HepG2 (cell line): ENCODE data around the gene DAPK1. TPM values are rescaled to one million over a fixed set of nuclear protein-coding genes. Genes with fewer than 3 reads are reported as not detected.

Experiments used
- ATAC-seq: fragments of 200-7000 bp; cut with Tn5 transposase; 3 replicates; pipeline ENCODE4 v1.9.1; 2020; ENCODE audit warnings: mild to moderate bottlenecking, moderate library complexity
- BruUV-seq: library from RNA; stranded (reverse); fragments of 400-500 nt; replicated peaks from 2 replicates; lab custom pipeline; 2021; lab: Mats Ljungman, UMichigan
- CTCF ChIA-PET: fragments of 300-600 bp; formaldehyde crosslinking; extraction: SDS; loops from one replicate; lab custom pipeline; 2021; ENCODE audit warnings: low total read pairs, inconsistent platforms, low intra/inter-chr PET ratio; lab: Yijun Ruan, JAX
- POLR2A ChIA-PET: fragments of 350-600 bp; sonication (Branson Sonifier 250); formaldehyde crosslinking; loops from one replicate; lab custom pipeline; 2020; ENCODE audit warnings: antibody characterized with exemption, inconsistent platforms; lab: Yijun Ruan, JAX
- DNase-seq: peaks from one replicate; pipeline ENCODE4 v3.0.0-alpha.2; 2015; ENCODE audit warnings: low spot score
- FAIRE-seq: peaks from 3 replicates; lab custom pipeline; 2011; peaks lifted over from hg19 to GRCh38; lab: Jason Lieb, UNC
- H2AFZ ChIP-seq: one replicate; pipeline ENCODE4 v1.6.1; 2011; ENCODE audit warnings: low read length, inconsistent platforms
- H3K27ac ChIP-seq: fragments of 300-600 bp; 3 replicates; pipeline ENCODE4 v1.8.0; 2011; ENCODE audit warnings: mixed run types, mild to moderate bottlenecking, mixed read lengths, low read length, inconsistent platforms; ENCODE audit not compliant: insufficient read depth; ENCODE audit errors: extremely low read length
- H3K27me3 ChIP-seq, 2 experiments: fragments of 200-600 bp in 1 of 2; 2 replicates in 1 of 2; 3 replicates in 1 of 2; pipeline versions ENCODE4 v1.6.0 to v1.8.0; 2011; ENCODE audit warnings: low read length in 2 of 2, mild to moderate bottlenecking in 2 of 2, moderate library complexity in 2 of 2, inconsistent platforms in 1 of 2; ENCODE audit not compliant: insufficient read depth in 2 of 2, control insufficient read depth in 1 of 2
- H3K36me3 ChIP-seq, 2 experiments: fragments of 200-600 bp in 1 of 2; replicated peaks in 1 of 2; 2 replicates in 1 of 2; 3 replicates in 1 of 2; pipeline versions ENCODE4 v1.5.1 to v1.8.0; 2011; ENCODE audit warnings: low read length in 2 of 2, inconsistent platforms in 1 of 2; ENCODE audit not compliant: insufficient read depth in 2 of 2, control insufficient read depth in 1 of 2
- H3K4me1 ChIP-seq: 2 replicates; pipeline ENCODE4 v1.5.1; 2012; ENCODE audit warnings: low read length, inconsistent platforms; ENCODE audit not compliant: insufficient read depth
- H3K4me2 ChIP-seq: 2 replicates; pipeline ENCODE4 v1.6.0; 2011; ENCODE audit warnings: low read depth, low read length, inconsistent platforms
- H3K4me3 ChIP-seq, 3 experiments: fragments of 200-600 bp in 1 of 3; sonication (generic), shearing (Covaris generic) in 1 of 3; replicated peaks in 1 of 3; 2 replicates each; pipeline ENCODE4 v1.5.1; 2011 to 2016; ENCODE audit warnings: low read length in 3 of 3, inconsistent platforms in 2 of 3, low read depth in 2 of 3, mild to moderate bottlenecking in 2 of 3, control low read depth in 1 of 3, mixed read lengths in 1 of 3; ENCODE audit not compliant: insufficient read depth in 1 of 3
- H3K79me2 ChIP-seq: one replicate; pipeline ENCODE4 v1.6.1; 2011; ENCODE audit warnings: low read length, inconsistent platforms; ENCODE audit not compliant: insufficient read depth
- H3K9ac ChIP-seq: 2 replicates; pipeline ENCODE4 v1.6.0; 2011; ENCODE audit warnings: mild to moderate bottlenecking, low read depth, low read length, inconsistent platforms; ENCODE audit not compliant: insufficient read depth
- H3K9me3 ChIP-seq: 2 replicates; pipeline ENCODE4 v1.5.1; 2012; ENCODE audit warnings: mild to moderate bottlenecking, low read length
- H4K20me1 ChIP-seq: 2 replicates; pipeline ENCODE4 v1.6.0; 2011; ENCODE audit warnings: inconsistent platforms, mild to moderate bottlenecking, low read length, moderate library complexity; ENCODE audit not compliant: insufficient read depth
- ESRRA ChIP-seq: sonication (generic); formaldehyde crosslinking; IDR thresholded peaks from 2 replicates; pipeline ENCODE4 v1.5.1; 2020; ENCODE audit warnings: mild to moderate bottlenecking, low read depth, missing genetic modification reagents
- GATA4 ChIP-seq: sonication (generic); IDR thresholded peaks from 2 replicates; pipeline ENCODE4 v1.6.1; 2016; ENCODE audit warnings: antibody characterized with exemption, low read depth, borderline replicate concordance
- HOXA5 ChIP-seq: sonication (generic); formaldehyde crosslinking; IDR thresholded peaks from 2 replicates; pipeline ENCODE4 v1.4.0; 2020; ENCODE audit warnings: missing genetic modification reagents
- KDM1A ChIP-seq: IDR thresholded peaks from 2 replicates; pipeline ENCODE4 v1.6.1; 2016; ENCODE audit warnings: missing compliant biosample characterization
- KDM5A ChIP-seq: fragments of 200-600 bp; sonication (generic); IDR thresholded peaks from 2 replicates; pipeline ENCODE4 v1.7.0; 2018; ENCODE audit warnings: antibody characterized with exemption, mild to moderate bottlenecking, low read length, borderline replicate concordance
- NCOA1 ChIP-seq: sonication (generic); formaldehyde crosslinking; IDR thresholded peaks from 2 replicates; pipeline ENCODE4 v1.9.0; 2021; ENCODE audit warnings: missing genetic modification reagents
- NFRKB ChIP-seq: fragments of 450-650 bp; IDR thresholded peaks from 2 replicates; pipeline ENCODE4 v1.6.1; 2017
- POLR2AphosphoS5 ChIP-seq: IDR thresholded peaks from 2 replicates; pipeline ENCODE4 v1.6.1; 2012; ENCODE audit warnings: low read depth, low read length
- ZMAT3 ChIP-seq: sonication (generic); formaldehyde crosslinking; conservative IDR thresholded peaks from 2 replicates; pipeline ENCODE4 v1.7.0; 2021; ENCODE audit warnings: missing genetic modification reagents
- ZMYM2 ChIP-seq: sonication (generic); formaldehyde crosslinking; IDR thresholded peaks from 2 replicates; pipeline ENCODE4 v1.8.0; 2022; ENCODE audit warnings: mild to moderate bottlenecking, missing genetic modification reagents
- ZNF264 ChIP-seq: sonication (generic); formaldehyde crosslinking; IDR thresholded peaks from 2 replicates; pipeline ENCODE4 v1.4.0; 2020; ENCODE audit warnings: missing genetic modification reagents
- ZNF550 ChIP-seq: sonication (generic); formaldehyde crosslinking; IDR thresholded peaks from 2 replicates; pipeline ENCODE4 v1.4.0; 2020; ENCODE audit warnings: mild to moderate bottlenecking, missing genetic modification reagents, borderline replicate concordance
- ZNF672 ChIP-seq: sonication (generic); formaldehyde crosslinking; IDR thresholded peaks from 2 replicates; pipeline ENCODE4 v1.8.1; 2022; ENCODE audit warnings: missing genetic modification reagents
- WGBS: methylation state at CpG from one replicate; pipeline ENCODE4 v1.1.6; 2017; ENCODE audit warnings: low lambda C conversion rate; 5-methylcytosine and 5-hydroxymethylcytosine counted together
- in situ Hi-C: cut with HindIII; loops from 2 replicates; pipeline ENCODE4 v1.10.0; 2017; ENCODE audit warnings: low pct_unique_long_range_greater_than_20kb; ENCODE audit not compliant: extremely low pct_ligation_motif_present
- intact Hi-C: fragments of 100-400 bp; cut with micrococcal nuclease; formaldehyde crosslinking; loops from one replicate; pipeline ENCODE4 v1.10.0; 2022; ENCODE audit not compliant: unreplicated experiment
- polyA plus RNA-seq, 8 experiments: library from polyadenylated mRNA; depleted of rRNA in 3 of 8; stranded (reverse) in 7 of 8; unstranded in 1 of 8; fragments of >200 nt; fragmentation: Illumina TruSeq in 4 of 8; extraction: Trizol in 4 of 8; gene quantifications; 2 replicates each; pipeline versions ENCODE4 v1.2.1 to v1.2.3, GENCODE V29; 2011 to 2016; ENCODE audit warnings: low read depth in 4 of 8, missing spikeins in 1 of 8, mixed read lengths in 1 of 8; ENCODE audit not compliant: insufficient read depth in 1 of 8
- total RNA-seq, 5 experiments: library from RNA; depleted of rRNA; stranded (reverse); fragments of >200 nt; fragmentation: Illumina TruSeq; extraction: Trizol; gene quantifications; 2 replicates each; pipeline ENCODE4 v1.2.3, GENCODE V29; 2016; ENCODE audit warnings: low read depth in 1 of 5
- TF ChIP-seq, protein P1 (sequence below): sonication (generic); formaldehyde crosslinking; IDR thresholded peaks from 2 replicates; pipeline ENCODE4 v1.4.0; 2020; ENCODE audit warnings: missing genetic modification reagents
- TF ChIP-seq, protein P2 (sequence below): sonication (generic); formaldehyde crosslinking; IDR thresholded peaks from 2 replicates; pipeline ENCODE4 v1.5.0; 2020; ENCODE audit warnings: missing genetic modification reagents

DAPK1 gene
- total and polyA plus RNA-seq, 2 of the 13 experiments (the other 11 are each of a cell fraction or from before 2014, with no cell fraction given): 35.7 to 35.9 TPM

DNA sequence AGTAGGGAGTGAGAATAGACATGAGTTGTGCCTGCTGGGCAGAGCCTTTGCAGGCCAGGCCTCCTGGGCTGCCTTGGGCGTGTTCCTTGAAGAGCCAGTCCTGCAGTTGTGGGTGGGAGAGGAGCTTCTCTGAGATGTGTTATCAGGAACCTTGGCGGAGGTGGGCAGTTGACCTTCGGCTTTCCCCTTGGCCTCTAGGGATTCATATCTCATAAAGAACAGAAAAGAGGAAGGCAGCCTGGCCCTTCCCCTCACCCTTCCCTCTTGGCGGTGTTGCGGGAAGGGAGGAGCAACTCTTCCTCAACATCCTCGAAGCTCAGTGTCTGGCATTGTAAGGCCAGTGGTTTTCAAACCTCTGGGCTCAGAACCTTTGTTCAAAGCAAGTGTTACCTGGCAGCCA is 59.2 kb downstream of the DAPK1 start:
- no peak for DNase-seq
- no TSS peak for BruUV-seq
- Histone ChIP-seq H3K27me3 (no peaks in the 10 kb centered on the region), H3K4me3 (no peak overlapping the region), H3K36me3 (peaks cover 0 to 5% of the 10 kb centered on the region in 2 experiments; a peak in 3 of 5 replicates), H3K9me3 (no peaks in the 10 kb centered on the region), H3K4me2 (no peak overlapping the region), H2AFZ (no peak overlapping the region), H3K27ac (no peak overlapping the region), H4K20me1 (no peaks in the 10 kb centered on the region), H3K9ac (no peak overlapping the region), H3K4me1 (no peaks in the 10 kb centered on the region), H3K79me2 (peaks cover 8% of the 10 kb centered on the region)
- intact Hi-C loops (no loop called here), in situ Hi-C loops (no loop called here)
- FAIRE-seq: no peak
- CTCF ChIA-PET: no interaction called here
- TF ChIP-seq ZNF550 (CRISPR knock-in tag) (no peak), NFRKB (no peak), KDM1A (CRISPR knock-in tag) (no peak)
- TF ChIP-seq, protein P1, sequence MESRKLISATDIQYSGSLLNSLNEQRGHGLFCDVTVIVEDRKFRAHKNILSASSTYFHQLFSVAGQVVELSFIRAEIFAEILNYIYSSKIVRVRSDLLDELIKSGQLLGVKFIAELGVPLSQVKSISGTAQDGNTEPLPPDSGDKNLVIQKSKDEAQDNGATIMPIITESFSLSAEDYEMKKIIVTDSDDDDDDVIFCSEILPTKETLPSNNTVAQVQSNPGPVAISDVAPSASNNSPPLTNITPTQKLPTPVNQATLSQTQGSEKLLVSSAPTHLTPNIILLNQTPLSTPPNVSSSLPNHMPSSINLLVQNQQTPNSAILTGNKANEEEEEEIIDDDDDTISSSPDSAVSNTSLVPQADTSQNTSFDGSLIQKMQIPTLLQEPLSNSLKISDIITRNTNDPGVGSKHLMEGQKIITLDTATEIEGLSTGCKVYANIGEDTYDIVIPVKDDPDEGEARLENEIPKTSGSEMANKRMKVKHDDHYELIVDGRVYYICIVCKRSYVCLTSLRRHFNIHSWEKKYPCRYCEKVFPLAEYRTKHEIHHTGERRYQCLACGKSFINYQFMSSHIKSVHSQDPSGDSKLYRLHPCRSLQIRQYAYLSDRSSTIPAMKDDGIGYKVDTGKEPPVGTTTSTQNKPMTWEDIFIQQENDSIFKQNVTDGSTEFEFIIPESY: 0 out of 2 replicates have a peak, but pooled peaks have one; percentile 45
- no peak for ATAC-seq
- POLR2A ChIA-PET: interaction anchor here (1.5 to 4.0 kb wide), 2 partner anchors 13 to 57 kb away, joined by 3 to 21 read pairs; no protein-coding TSS in a partner anchor
- 69% methylated on average over 3 of the region's 6 CpGs for WGBS

DNA sequence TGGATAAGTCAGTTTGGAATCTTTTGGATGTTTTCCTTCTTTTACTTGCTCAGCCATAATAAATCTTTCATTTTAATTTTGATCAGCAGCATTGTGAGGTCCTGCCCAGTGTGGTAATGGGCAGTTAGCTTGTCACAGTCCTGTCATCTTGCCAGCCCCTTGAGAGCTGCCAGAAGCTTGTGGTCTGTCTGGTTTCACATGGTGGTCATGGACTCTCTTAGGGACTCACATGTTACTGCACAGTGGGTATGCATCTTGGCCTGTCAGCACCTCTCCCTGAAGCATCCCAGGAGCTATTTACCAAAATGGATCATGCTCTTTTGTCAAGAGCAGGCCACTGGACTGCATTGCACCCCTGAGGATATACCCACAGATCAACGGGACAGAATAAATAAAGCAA is 60.3 kb downstream of the DAPK1 start:
- intact Hi-C loops: no loop called here
- in situ Hi-C loops: no loop called here
- no TSS peak for BruUV-seq
- H3K9ac ChIP-seq: no peak overlapping the region
- H3K4me1 ChIP-seq: no peaks in the 10 kb centered on the region
- DNase-seq (no peak), ATAC-seq (no peak), FAIRE-seq (no peak)
- ChIA-PET CTCF (no interaction called here), POLR2A (interaction anchor here (0.9 to 4.0 kb wide), 2 partner anchors 12 to 42 kb away, joined by 3 to 21 read pairs; no protein-coding TSS in a partner anchor)
- no peaks in the 10 kb centered on the region for H4K20me1 ChIP-seq
- H3K79me2 ChIP-seq: peaks cover 8% of the 10 kb centered on the region
- H3K4me2 ChIP-seq: no peak overlapping the region
- no peak overlapping the region for H2AFZ ChIP-seq
- H3K9me3 ChIP-seq: no peaks in the 10 kb centered on the region
- H3K27me3 ChIP-seq: no peaks in the 10 kb centered on the region
- peaks cover 0 to 9% of the 10 kb centered on the region in 2 experiments; a peak in 2 of 5 replicates for H3K36me3 ChIP-seq
- 85% methylated on average over 1 of the region's 1 CpG for WGBS
- TF ChIP-seq GATA4 (no peak), KDM5A (no peak), ZMYM2 (CRISPR knock-in tag) (no peak), ZNF672 (CRISPR knock-in tag) (no peak), HOXA5 (CRISPR knock-in tag) (no peak), POLR2AphosphoS5 (no peak), ESRRA (CRISPR knock-in tag) (no peak), ZMAT3 (CRISPR knock-in tag) (no peak), NCOA1 (no peak), ZNF264 (CRISPR knock-in tag) (no peak)
- TF ChIP-seq, protein P2, sequence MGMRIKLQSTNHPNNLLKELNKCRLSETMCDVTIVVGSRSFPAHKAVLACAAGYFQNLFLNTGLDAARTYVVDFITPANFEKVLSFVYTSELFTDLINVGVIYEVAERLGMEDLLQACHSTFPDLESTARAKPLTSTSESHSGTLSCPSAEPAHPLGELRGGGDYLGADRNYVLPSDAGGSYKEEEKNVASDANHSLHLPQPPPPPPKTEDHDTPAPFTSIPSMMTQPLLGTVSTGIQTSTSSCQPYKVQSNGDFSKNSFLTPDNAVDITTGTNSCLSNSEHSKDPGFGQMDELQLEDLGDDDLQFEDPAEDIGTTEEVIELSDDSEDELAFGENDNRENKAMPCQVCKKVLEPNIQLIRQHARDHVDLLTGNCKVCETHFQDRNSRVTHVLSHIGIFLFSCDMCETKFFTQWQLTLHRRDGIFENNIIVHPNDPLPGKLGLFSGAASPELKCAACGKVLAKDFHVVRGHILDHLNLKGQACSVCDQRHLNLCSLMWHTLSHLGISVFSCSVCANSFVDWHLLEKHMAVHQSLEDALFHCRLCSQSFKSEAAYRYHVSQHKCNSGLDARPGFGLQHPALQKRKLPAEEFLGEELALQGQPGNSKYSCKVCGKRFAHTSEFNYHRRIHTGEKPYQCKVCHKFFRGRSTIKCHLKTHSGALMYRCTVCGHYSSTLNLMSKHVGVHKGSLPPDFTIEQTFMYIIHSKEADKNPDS (CRISPR knock-in tag): no peak
- no peak overlapping the region for H3K4me3 ChIP-seq
- H3K27ac ChIP-seq: no peak overlapping the region
